T-cell (primary cell): Measurements from ENCODE around the gene OR2T8. TPM values are rescaled to one million over a fixed set of nuclear protein-coding genes. Genes with fewer than 3 reads are reported as not detected.

ENCODE experiments used
- ATAC-seq, 4 experiments: fragments of 200-7000 bp in 3 of 4; fragments of 150-1000 bp in 1 of 4; cut with Tn5 transposase; replicated peaks in 1 of 4; 1 replicate in 3 of 4; 2 replicates in 1 of 4; pipeline ENCODE4 v1.10.0; 2021; ENCODE audit warnings: moderate library complexity in 3 of 4, mild to moderate bottlenecking in 2 of 4, moderate number of reproducible peaks in 1 of 4
- CTCF ChIA-PET, 2 donors: fragments of 300-600 bp; sonication (Branson Sonifier 250); formaldehyde crosslinking; loops; one replicate each; lab custom pipeline; 2022; ENCODE audit warnings: antibody characterized with exemption in 2 of 2; lab: Charles Lee
- POLR2A ChIA-PET, 2 donors: fragments of 300-600 bp; sonication (Branson Sonifier 250); formaldehyde crosslinking; loops; one replicate each; lab custom pipeline; 2022; ENCODE audit warnings: antibody characterized with exemption in 2 of 2; lab: Charles Lee
- DNase-seq, 35 experiments: peaks; one replicate each; pipeline versions ENCODE4 v3.0.0 to v3.0.0-alpha.2; 2013 to 2023
- H3K27ac ChIP-seq: one replicate; pipeline ENCODE4 v1.5.1; 2013; ENCODE audit warnings: low read length
- H3K27me3 ChIP-seq, 2 experiments: replicated peaks in 1 of 2; 1 replicate in 1 of 2; 2 replicates in 1 of 2; pipeline versions ENCODE4 v1.6.1 to v1.7.0; 2013; ENCODE audit warnings: low read length in 1 of 2, mixed read lengths in 1 of 2; ENCODE audit not compliant: control insufficient read depth in 2 of 2, insufficient read depth in 2 of 2; ENCODE audit errors: extremely low read depth in 1 of 2
- H3K36me3 ChIP-seq, 2 donors: 1 replicate in 1 of 2; 2 replicates in 1 of 2; pipeline versions ENCODE4 v1.6.1 to v1.7.0; 2013; ENCODE audit warnings: low read length in 1 of 2; ENCODE audit not compliant: control insufficient read depth in 2 of 2, insufficient read depth in 1 of 2; ENCODE audit errors: extremely low read depth in 1 of 2
- H3K4me1 ChIP-seq, 2 experiments: 1 replicate in 1 of 2; 2 replicates in 1 of 2; pipeline versions ENCODE4 v1.6.1 to v1.7.0; 2013; ENCODE audit warnings: low read length in 2 of 2, mixed read lengths in 1 of 2; ENCODE audit not compliant: insufficient read depth in 2 of 2, control insufficient read depth in 1 of 2; ENCODE audit errors: extremely low read depth in 1 of 2
- H3K4me3 ChIP-seq, 2 donors: 1 replicate in 1 of 2; 2 replicates in 1 of 2; pipeline versions ENCODE4 v1.5.1 to v1.7.0; 2013; ENCODE audit warnings: mild to moderate bottlenecking in 2 of 2, low read length in 1 of 2, moderate library complexity in 1 of 2; ENCODE audit not compliant: control insufficient read depth in 1 of 2; ENCODE audit errors: extremely low read depth in 1 of 2
- H3K9me3 ChIP-seq: 2 replicates; pipeline ENCODE4 v1.7.0; 2013
- H3K27ac Mint-ChIP-seq, 2 donors: one replicate each; pipeline ENCODE4 v1.8.0; 2020 to 2021; ENCODE audit warnings: mild to moderate bottlenecking in 2 of 2, mixed read lengths in 2 of 2
- H3K27me3 Mint-ChIP-seq, 2 donors: one replicate each; pipeline ENCODE4 v1.8.0; 2021 to 2022; ENCODE audit warnings: mixed read lengths in 2 of 2
- H3K36me3 Mint-ChIP-seq: one replicate; pipeline ENCODE4 v1.8.0; 2021; ENCODE audit warnings: mixed read lengths
- H3K4me1 Mint-ChIP-seq, 3 donors: one replicate each; pipeline ENCODE4 v1.8.0; 2020 to 2022; ENCODE audit warnings: mixed read lengths in 3 of 3, mild to moderate bottlenecking in 1 of 3
- H3K4me3 Mint-ChIP-seq, 3 donors: one replicate each; pipeline ENCODE4 v1.8.0; 2020 to 2022; ENCODE audit warnings: mild to moderate bottlenecking in 3 of 3, mixed read lengths in 3 of 3, moderate library complexity in 3 of 3
- H3K9me3 Mint-ChIP-seq, 3 donors: one replicate each; pipeline ENCODE4 v1.8.0; 2020 to 2022; ENCODE audit warnings: mixed read lengths in 3 of 3
- WGBS: methylation state at CpG from one replicate; pipeline ENCODE4 v1.1.5; 2013; ENCODE audit warnings: missing lambda C conversion rate; ENCODE audit not compliant: insufficient coverage; 5-methylcytosine and 5-hydroxymethylcytosine counted together
- total RNA-seq, 35 experiments: library from RNA in 6 of 35; stranded (reverse) in 6 of 35; fragments of 120-200 nt in 1 of 35; gene quantifications; one replicate each; pipeline versions ENCODE4 v1.2.1 to v1.2.4 and lab custom pipeline; 2013 to 2026

OR2T8 gene
- total RNA-seq, result not detected
- not detected for total RNA-seq (2013)
- total RNA-seq (lab: John Stamatoyannopoulos, UW), result 0 to 0.04 (median 0) reads per million in 29 experiments

- POLR2A ChIA-PET, result no interaction called here
- no peaks in the 10 kb centered on the region for H3K36me3 ChIP-seq
- CTCF ChIA-PET, result no interaction called here
- no peaks in the 10 kb centered on the region for H3K36me3 Mint-ChIP-seq
- WGBS, result no CpG with 5 or more reads among the region's 2 CpGs
- H3K4me3 Mint-ChIP-seq, result no peak within 1 kb of the TSS
- H3K27ac Mint-ChIP-seq, result no peak within 1 kb of the TSS
- H3K27me3 ChIP-seq, result no peaks in the 10 kb centered on the region
- no peak within 1 kb of the TSS for H3K4me3 ChIP-seq
- H3K4me1 Mint-ChIP-seq, result no peaks in the 10 kb centered on the region
- H3K9me3 ChIP-seq, result no peaks in the 10 kb centered on the region
- no peaks in the 10 kb centered on the region for H3K4me1 ChIP-seq
- H3K27me3 Mint-ChIP-seq, result peaks cover 2 to 12% of the 10 kb centered on the region in 2 donors
- no peak for ATAC-seq
- H3K9me3 Mint-ChIP-seq, result no peaks in the 10 kb centered on the region
- no peak for DNase-seq
- no peak within 1 kb of the TSS for H3K27ac ChIP-seq
These were observed at the start of gene OR2T8 for GRCh38 chr1:247919952-247920351. OR2T8 (plus strand) TSS chr1:247920252; CDS start chr1:247921018, 766 bp downstream.

DNA sequence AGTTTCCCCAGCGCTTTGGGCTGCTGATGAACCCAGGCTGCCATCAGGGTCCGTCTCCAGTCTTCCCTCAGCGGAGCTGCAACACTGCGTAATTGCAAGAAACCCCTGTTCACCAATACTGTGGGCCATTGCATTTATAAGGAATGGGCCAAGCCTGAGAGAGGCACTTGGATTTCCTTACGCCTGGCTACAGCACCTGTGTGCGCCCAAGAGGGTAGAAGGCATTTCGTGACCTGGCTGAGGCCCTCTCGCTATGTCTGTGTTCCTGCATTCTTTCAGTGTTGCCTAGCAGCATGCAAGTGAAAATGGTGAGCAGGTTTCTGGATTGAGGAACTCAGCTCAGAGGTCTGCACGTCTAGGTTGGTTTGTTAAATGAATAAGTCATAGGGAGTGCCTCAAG lies 36.7 kb upstream of the OR2T8 start:
- Histone ChIP-seq H3K36me3 (no peaks in the 10 kb centered on the region), H3K27ac (no peak overlapping the region), H3K9me3 (no peaks in the 10 kb centered on the region), H3K27me3 (no peaks in the 10 kb centered on the region), H3K4me1 (no peaks in the 10 kb centered on the region), H3K4me3 (no peak overlapping the region)
- ChIA-PET POLR2A (no interaction called here), CTCF (no interaction called here)
- 94% methylated on average over 5 of the region's 9 CpGs for WGBS
- no peak for DNase-seq
- ATAC-seq, result no peak
- H3K4me3 Mint-ChIP-seq, result no peak overlapping the region
- no peak overlapping the region for H3K27ac Mint-ChIP-seq
- no peaks in the 10 kb centered on the region for H3K36me3 Mint-ChIP-seq
- no peaks in the 10 kb centered on the region for H3K9me3 Mint-ChIP-seq
- no peaks in the 10 kb centered on the region for H3K4me1 Mint-ChIP-seq
- H3K27me3 Mint-ChIP-seq, result peaks cover 1 to 8% of the 10 kb centered on the region in 2 donors

DNA sequence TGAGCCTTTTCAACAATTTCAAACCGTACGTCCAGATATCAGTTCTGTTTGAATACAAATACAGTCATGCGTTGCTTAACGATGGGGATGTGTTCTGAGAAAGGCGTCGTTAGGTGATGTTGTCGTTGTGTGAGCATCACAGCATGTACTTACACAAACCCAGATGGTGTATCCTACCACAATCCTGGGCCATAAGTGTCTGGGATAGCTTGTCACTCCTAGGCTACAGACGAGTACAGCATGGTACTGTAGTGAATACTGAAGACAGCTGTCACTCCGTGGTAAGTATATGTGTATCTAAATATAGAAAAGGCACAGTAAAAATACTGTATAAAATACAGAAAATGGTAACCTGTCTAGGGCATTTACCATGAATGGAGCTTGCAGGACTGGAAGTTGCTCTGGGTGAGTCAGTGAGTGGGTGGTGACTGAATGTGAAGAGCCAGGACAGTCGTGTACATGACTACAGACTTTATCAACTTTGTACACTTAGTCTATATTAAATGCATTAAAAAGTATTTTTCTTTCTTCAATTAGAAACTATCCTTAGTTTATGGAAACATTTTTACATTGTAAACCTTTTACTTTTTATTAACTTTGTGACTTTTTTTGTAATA lies 35.1 kb upstream of the OR2T8 start:
- Mint-ChIP-seq H3K4me1 (no peaks in the 10 kb centered on the region), H3K27me3 (no peaks in the 10 kb centered on the region), H3K36me3 (no peaks in the 10 kb centered on the region), H3K4me3 (no peak overlapping the region), H3K27ac (no peak overlapping the region), H3K9me3 (no peaks in the 10 kb centered on the region)
- H3K9me3 ChIP-seq, result no peaks in the 10 kb centered on the region
- H3K4me3 ChIP-seq, result no peak overlapping the region
- whole genome bisulfite sequencing, result 100% methylated on average over 1 of the region's 10 CpGs
- ATAC-seq, result no peak
- ChIA-PET POLR2A (no interaction called here), CTCF (interaction anchor here (0.6 to 1.1 kb wide), 2 partner anchors 16 to 58 kb away, joined by 3 read pairs; no protein-coding TSS in a partner anchor)
- no peak for DNase-seq
- no peaks in the 10 kb centered on the region for H3K36me3 ChIP-seq
- H3K27me3 ChIP-seq, result no peaks in the 10 kb centered on the region
- H3K4me1 ChIP-seq, result no peaks in the 10 kb centered on the region
- no peak overlapping the region for H3K27ac ChIP-seq

DNA sequence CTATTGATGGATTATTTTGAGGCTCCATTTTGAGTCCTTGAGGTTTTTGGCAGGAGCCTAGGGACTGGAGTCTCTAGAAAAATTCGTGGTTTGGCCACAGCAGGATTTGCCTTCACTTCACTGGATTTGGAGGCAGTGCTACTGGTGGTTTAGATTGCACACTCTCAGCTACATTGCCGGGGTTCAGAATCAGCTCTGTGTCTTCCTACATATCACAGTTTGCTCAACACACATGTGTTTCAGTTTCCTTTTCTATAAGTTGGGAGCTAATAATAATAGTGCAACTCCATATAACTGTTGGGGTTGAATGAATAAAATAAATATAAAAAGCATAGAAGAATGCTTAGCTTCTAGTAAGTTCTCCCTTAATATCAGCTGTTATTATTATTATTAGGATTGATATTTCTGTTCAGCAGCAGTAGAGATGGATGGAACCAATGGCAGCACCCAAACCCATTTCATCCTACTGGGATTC lies 24.9 kb upstream of the OR2T8 start, which contains the start of gene OR2W3:
Gene OR2W3 (plus strand): TSS at position 425 of the 475 bp plus-strand sequence. CDS start 0 bp downstream, at position 425.
- Histone ChIP-seq H3K4me1 (no peaks in the 10 kb centered on the region), H3K27me3 (no peaks in the 10 kb centered on the region), H3K9me3 (no peaks in the 10 kb centered on the region), H3K4me3 (no peak within 1 kb of the TSS), H3K36me3 (no peaks in the 10 kb centered on the region), H3K27ac (no peak within 1 kb of the TSS)
- Mint-ChIP-seq H3K4me3 (no peak within 1 kb of the TSS), H3K9me3 (no peaks in the 10 kb centered on the region), H3K27ac (no peak within 1 kb of the TSS), H3K4me1 (no peaks in the 10 kb centered on the region), H3K36me3 (no peaks in the 10 kb centered on the region), H3K27me3 (peaks cover 0 to 6% of the 10 kb centered on the region in 2 donors)
- DNase-seq, result no peak
- CTCF ChIA-PET, result no interaction called here
- no peak for ATAC-seq
- no CpG with 5 or more reads among the region's 2 CpGs for WGBS
- POLR2A ChIA-PET, result no interaction called here

DNA sequence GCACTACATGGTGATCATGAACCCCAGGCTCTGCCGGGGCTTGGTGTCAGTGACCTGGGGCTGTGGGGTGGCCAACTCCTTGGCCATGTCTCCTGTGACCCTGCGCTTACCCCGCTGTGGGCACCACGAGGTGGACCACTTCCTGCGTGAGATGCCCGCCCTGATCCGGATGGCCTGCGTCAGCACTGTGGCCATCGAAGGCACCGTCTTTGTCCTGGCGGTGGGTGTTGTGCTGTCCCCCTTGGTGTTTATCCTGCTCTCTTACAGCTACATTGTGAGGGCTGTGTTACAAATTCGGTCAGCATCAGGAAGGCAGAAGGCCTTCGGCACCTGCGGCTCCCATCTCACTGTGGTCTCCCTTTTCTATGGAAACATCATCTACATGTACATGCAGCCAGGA lies 24.1 kb upstream of the OR2T8 start:
- Mint-ChIP-seq H3K4me3 (no peak overlapping the region), H3K27me3 (peaks cover 0 to 6% of the 10 kb centered on the region in 2 donors), H3K9me3 (no peaks in the 10 kb centered on the region), H3K36me3 (no peaks in the 10 kb centered on the region), H3K4me1 (no peaks in the 10 kb centered on the region), H3K27ac (no peak overlapping the region)
- DNase-seq, result no peak
- POLR2A ChIA-PET, result no interaction called here
- CTCF ChIA-PET, result no interaction called here
- Histone ChIP-seq H3K9me3 (no peaks in the 10 kb centered on the region), H3K27me3 (no peaks in the 10 kb centered on the region), H3K27ac (no peak overlapping the region), H3K4me3 (no peak overlapping the region), H3K36me3 (no peaks in the 10 kb centered on the region), H3K4me1 (no peaks in the 10 kb centered on the region)
- WGBS, result 82% methylated on average over 14 of the region's 14 CpGs
- no peak for ATAC-seq

GRCh38 chr1:247904122-247904521 lies 15.9 kb upstream of the OR2T8 start:
- POLR2A ChIA-PET, result no interaction called here
- DNase-seq (no peak), ATAC-seq (no peak)
- Histone ChIP-seq H3K27ac (no peak overlapping the region), H3K36me3 (no peaks in the 10 kb centered on the region), H3K4me1 (peaks cover 0 to 3% of the 10 kb centered on the region in 2 experiments), H3K27me3 (no peaks in the 10 kb centered on the region), H3K4me3 (no peak overlapping the region), H3K9me3 (no peaks in the 10 kb centered on the region)
- CTCF ChIA-PET, result no interaction called here
- H3K27ac Mint-ChIP-seq, result no peak overlapping the region
- H3K27me3 Mint-ChIP-seq, result no peaks in the 10 kb centered on the region
- H3K9me3 Mint-ChIP-seq, result peaks cover 4 to 11% (median 9%) of the 10 kb centered on the region in 3 donors
- no peak overlapping the region for H3K4me3 Mint-ChIP-seq
- no peaks in the 10 kb centered on the region for H3K36me3 Mint-ChIP-seq
- peaks cover 14 to 36% (median 15%) of the 10 kb centered on the region in 3 donors for H3K4me1 Mint-ChIP-seq
- 70% methylated on average over 2 of the region's 6 CpGs for WGBS
